HL-60 (cell line): ENCODE results near the gene SLC10A1.

Experiments
- DNase-seq, 2 experiments: peaks; one replicate each; pipeline ENCODE4 v3.0.0-alpha.2; 2010 to 2020; ENCODE audit warnings: low read depth in 1 of 2, low spot score in 1 of 2
- H3K27ac ChIP-seq: fragments of 250-450 bp; sonication (Bioruptor Pico); replicated peaks from 2 replicates; pipeline ENCODE4 v1.5.1; 2020; ENCODE audit warnings: mild to moderate bottlenecking, moderate library complexity
- H3K27me3 ChIP-seq: fragments of 250-450 bp; sonication (Bioruptor Pico); 2 replicates; pipeline ENCODE4 v1.5.1; 2021; ENCODE audit warnings: mild to moderate bottlenecking, moderate library complexity; ENCODE audit not compliant: insufficient read depth, poor library complexity, severe bottlenecking
- H3K4me3 ChIP-seq: replicated peaks from 2 replicates; pipeline ENCODE4 v1.5.1; 2011; ENCODE audit warnings: mild to moderate bottlenecking, control low read depth, low read length; ENCODE audit not compliant: insufficient read depth
- GABPA ChIP-seq: IDR thresholded peaks from 2 replicates; pipeline ENCODE4 v1.6.1; 2012; ENCODE audit warnings: low read depth
- POLR2AphosphoS5 ChIP-seq: IDR thresholded peaks from 2 replicates; pipeline ENCODE4 v1.6.1; 2012; ENCODE audit warnings: low read depth
- SPI1 ChIP-seq: IDR thresholded peaks from 2 replicates; pipeline ENCODE4 v1.6.1; 2012; ENCODE audit warnings: low read depth, mild to moderate bottlenecking, borderline replicate concordance
- TF ChIP-seq, protein P1 (sequence below): IDR thresholded peaks from 2 replicates; pipeline ENCODE4 v1.6.1; 2012; ENCODE audit warnings: low read depth; ENCODE audit not compliant: insufficient replicate concordance
- TF ChIP-seq, protein P2 (sequence below): IDR thresholded peaks from one replicate; pipeline ENCODE4 v1.5.1; 2011; ENCODE audit warnings: low read length, control low read depth, inconsistent platforms; ENCODE audit not compliant: insufficient read depth

Gene SLC10A1

DNA sequence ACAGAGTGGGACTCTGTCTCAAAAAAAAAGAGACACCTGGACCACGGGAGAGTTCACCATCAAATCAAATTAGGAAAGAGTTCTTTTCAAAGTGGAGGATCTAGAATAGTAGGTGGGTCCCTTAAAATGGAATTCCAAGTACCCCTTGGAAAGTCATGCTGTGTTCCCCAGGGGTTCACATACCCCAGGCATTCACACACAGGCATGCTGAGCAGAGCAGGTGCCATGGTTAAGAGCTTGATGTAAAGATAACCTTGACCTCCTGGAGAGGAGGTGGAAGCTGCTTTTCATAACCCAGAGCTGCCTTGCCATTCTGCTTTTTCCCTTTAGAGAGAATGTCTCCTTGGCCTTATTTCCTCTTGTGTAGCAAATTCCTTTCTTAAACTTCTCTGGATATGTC lies 44.3 kb downstream of the SLC10A1 start:
- no peak for DNase-seq
- no peak overlapping the region for H3K27ac ChIP-seq
- H3K4me3 ChIP-seq: no peak overlapping the region
- no peak for TF ChIP-seq POLR2AphosphoS5
- TF ChIP-seq, protein P1, sequence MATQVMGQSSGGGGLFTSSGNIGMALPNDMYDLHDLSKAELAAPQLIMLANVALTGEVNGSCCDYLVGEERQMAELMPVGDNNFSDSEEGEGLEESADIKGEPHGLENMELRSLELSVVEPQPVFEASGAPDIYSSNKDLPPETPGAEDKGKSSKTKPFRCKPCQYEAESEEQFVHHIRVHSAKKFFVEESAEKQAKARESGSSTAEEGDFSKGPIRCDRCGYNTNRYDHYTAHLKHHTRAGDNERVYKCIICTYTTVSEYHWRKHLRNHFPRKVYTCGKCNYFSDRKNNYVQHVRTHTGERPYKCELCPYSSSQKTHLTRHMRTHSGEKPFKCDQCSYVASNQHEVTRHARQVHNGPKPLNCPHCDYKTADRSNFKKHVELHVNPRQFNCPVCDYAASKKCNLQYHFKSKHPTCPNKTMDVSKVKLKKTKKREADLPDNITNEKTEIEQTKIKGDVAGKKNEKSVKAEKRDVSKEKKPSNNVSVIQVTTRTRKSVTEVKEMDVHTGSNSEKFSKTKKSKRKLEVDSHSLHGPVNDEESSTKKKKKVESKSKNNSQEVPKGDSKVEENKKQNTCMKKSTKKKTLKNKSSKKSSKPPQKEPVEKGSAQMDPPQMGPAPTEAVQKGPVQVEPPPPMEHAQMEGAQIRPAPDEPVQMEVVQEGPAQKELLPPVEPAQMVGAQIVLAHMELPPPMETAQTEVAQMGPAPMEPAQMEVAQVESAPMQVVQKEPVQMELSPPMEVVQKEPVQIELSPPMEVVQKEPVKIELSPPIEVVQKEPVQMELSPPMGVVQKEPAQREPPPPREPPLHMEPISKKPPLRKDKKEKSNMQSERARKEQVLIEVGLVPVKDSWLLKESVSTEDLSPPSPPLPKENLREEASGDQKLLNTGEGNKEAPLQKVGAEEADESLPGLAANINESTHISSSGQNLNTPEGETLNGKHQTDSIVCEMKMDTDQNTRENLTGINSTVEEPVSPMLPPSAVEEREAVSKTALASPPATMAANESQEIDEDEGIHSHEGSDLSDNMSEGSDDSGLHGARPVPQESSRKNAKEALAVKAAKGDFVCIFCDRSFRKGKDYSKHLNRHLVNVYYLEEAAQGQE: no peak
- TF ChIP-seq SPI1: no peak
- TF ChIP-seq GABPA: no peak
- TF ChIP-seq, protein P2, sequence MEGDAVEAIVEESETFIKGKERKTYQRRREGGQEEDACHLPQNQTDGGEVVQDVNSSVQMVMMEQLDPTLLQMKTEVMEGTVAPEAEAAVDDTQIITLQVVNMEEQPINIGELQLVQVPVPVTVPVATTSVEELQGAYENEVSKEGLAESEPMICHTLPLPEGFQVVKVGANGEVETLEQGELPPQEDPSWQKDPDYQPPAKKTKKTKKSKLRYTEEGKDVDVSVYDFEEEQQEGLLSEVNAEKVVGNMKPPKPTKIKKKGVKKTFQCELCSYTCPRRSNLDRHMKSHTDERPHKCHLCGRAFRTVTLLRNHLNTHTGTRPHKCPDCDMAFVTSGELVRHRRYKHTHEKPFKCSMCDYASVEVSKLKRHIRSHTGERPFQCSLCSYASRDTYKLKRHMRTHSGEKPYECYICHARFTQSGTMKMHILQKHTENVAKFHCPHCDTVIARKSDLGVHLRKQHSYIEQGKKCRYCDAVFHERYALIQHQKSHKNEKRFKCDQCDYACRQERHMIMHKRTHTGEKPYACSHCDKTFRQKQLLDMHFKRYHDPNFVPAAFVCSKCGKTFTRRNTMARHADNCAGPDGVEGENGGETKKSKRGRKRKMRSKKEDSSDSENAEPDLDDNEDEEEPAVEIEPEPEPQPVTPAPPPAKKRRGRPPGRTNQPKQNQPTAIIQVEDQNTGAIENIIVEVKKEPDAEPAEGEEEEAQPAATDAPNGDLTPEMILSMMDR: no peak
- no peaks in the 10 kb centered on the region for H3K27me3 ChIP-seq

DNA sequence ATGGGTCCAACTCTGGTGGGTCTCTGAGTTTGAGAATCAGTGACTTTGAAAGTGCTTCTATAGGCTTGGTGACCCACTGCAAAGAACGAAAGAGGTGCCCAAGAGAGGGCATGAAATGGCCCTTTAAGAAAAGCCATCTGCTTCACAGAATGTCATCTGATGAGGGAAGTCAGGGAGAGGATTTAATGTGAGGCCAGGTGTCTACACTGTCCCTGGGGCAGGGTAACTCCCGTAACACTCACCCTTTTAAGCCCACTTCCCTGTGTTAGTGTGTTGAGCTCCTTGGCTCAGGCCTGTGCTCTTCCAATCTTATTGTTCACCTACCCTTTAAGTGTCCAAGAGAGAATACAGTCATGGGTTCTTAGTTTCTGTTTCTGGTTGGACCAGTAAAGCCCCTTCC lies 46.5 kb downstream of the SLC10A1 start:
- no peak for DNase-seq
- Histone ChIP-seq H3K27me3 (no peaks in the 10 kb centered on the region), H3K27ac (no peak overlapping the region), H3K4me3 (no peak overlapping the region)
- TF ChIP-seq, protein P2: no peak
- TF ChIP-seq SPI1 (no peak), GABPA (no peak), POLR2AphosphoS5 (no peak)
- TF ChIP-seq, protein P1: no peak

DNA sequence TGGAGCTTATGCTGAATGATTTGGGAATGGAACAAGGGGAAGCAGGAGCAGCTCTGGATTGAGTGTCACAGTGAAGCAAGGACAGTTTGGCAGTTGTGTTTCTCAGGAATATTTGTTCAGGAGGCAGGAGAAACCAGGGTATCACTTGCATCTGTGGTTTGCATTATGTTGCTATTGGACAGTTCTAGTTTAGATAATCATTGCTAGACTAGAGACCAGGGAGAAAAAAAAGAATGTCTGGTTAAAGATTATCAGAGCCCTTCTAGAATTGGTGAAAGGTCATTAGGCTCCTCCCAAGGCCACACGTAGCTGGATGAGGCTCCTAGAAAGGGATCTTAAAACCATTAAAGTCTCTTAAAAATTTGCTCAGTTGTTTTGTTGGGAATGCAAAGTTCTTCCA lies 47.1 kb downstream of the SLC10A1 start:
- TF ChIP-seq, protein P1: no peak
- TF ChIP-seq, protein P2: no peak
- TF ChIP-seq POLR2AphosphoS5 (no peak), SPI1 (no peak), GABPA (no peak)
- Histone ChIP-seq H3K4me3 (no peak overlapping the region), H3K27ac (no peak overlapping the region), H3K27me3 (no peaks in the 10 kb centered on the region)
- no peak for DNase-seq
